ENCODE results near the gene IFNA21.
"Not testable (repeated sequence)": the region's sequence is repeated elsewhere in the genome, so short reads cannot be mapped to it uniquely, and the experiment has no call there.

- TF ChIP-seq CTCF (IDR thresholded peaks at IDR 0.05; ENCODE audit: low read depth, low read length, poor library complexity, severe bottlenecking); EZH2phosphoT487 (IDR thresholded peaks at IDR 0.05; ENCODE audit: borderline replicate concordance, low read length): not testable (repeated sequence)
Measured at GRCh38 chr9:21128186-21128585, 38.3 kb downstream of the IFNA21 start.

Data from DOHH2 (cell line).